Stimulated activated CD4-positive, alpha-beta T cell treated with anti-CD3 and anti-CD28 coated beads, Interleukin-12 subunit alpha, Interleukin-12 subunit beta, amount 100 ng/mL, for 48 hours (primary cell): ENCODE results near the gene REN.

Experiments used
- DNase-seq, 3 donors: peaks; one replicate each; pipeline ENCODE4 v3.0.0-alpha.2; 2020; ENCODE audit warnings: low read depth in 2 of 3, low spot score in 1 of 3

Gene REN

DNA sequence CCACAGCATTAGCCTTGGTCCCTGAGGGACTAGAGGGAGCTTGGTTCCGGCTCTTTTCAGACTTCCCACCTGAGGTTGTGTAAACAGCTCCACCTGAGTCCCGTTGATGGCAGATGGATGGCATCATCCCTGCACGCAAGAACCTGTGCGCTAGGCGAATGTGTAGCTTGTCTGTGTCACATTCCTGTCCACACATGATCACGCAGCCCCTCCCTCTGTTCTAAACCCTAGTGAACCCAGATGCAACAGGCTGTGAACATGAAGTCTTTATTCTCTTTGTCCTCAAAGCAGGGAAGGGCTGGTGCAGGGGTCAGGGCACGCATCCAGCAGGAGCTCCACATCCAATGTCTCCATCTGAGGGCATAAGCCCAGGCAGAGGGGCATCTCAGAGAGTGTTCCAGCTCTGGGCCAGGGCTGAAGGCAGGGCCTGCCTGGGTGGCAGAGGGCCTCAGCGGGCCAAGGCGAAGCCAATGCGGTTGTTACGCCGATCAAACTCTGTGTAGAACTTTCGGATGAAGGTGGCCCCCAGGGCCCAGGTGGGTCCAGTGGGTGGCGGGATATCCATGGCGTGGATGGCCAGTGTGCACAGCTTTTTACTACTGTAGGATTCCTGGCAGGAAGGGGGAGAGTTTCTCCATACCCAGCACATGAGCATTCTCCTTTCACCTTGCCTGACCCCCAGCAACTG is 11.4 kb downstream of the REN start:
- DNase-seq, result no peak

- no peak for DNase-seq
Observed at GRCh38 chr1:204153667-204154066, 12.5 kb downstream of the REN start.

- no peak for DNase-seq
Observed at GRCh38 chr1:204152310-204153044, 13.7 kb downstream of the REN start.

- DNase-seq, result no peak
Observed at GRCh38 chr1:204151552-204152309, 14.4 kb downstream of the REN start, which contains the start of gene ETNK2. Gene ETNK2 (minus strand): TSS chr1:204152044. CDS start chr1:204151852, 192 bp downstream.

DNA sequence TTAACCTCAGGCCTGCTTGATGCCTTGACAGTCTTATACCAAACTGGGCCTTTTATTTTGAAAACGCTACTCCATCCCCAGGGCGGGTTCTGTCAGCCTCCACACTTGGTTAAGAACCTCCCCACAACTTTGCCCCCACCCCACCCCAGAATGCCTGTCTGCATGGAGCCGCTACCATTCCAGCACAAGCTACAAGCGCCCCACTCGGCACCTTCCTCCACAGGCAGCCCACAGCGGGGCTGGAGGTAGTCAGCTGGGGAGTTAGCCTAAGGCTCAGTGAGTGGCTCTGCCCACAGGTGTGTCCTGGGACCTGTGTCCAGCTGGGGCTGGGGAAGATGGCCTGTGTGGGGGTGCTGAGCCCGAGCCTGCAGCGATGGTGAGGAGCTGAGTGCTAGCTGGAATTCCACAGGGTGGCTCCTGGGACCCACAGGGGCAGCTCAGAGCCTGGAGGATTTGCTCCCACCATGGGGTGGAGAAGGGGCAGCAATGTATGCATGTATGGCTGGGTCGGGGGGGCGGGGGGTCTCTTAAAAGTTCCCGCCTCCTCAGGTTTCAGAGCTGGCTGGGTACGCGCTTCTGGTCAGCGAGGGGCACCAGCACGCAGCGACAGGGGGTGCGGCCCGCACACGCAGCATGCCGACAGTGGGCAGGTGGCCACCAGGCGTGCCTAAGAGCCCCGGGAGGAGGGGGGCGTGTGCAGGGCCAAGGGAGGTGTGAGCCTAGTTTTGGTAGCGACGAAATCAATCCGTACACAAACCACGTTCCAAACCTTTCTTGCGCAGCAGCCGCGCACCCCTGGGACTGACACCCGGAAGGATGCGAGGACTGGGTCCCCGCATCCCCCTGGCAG is 15.2 kb downstream of the REN start:
- no peak for DNase-seq

GRCh38 chr1:204149635-204150565 is 16.2 kb downstream of the REN start:
- DNase-seq, result no peak

- DNase-seq, result no peak
Observed at GRCh38 chr1:204149107-204149506, 17.0 kb downstream of the REN start.

DNA sequence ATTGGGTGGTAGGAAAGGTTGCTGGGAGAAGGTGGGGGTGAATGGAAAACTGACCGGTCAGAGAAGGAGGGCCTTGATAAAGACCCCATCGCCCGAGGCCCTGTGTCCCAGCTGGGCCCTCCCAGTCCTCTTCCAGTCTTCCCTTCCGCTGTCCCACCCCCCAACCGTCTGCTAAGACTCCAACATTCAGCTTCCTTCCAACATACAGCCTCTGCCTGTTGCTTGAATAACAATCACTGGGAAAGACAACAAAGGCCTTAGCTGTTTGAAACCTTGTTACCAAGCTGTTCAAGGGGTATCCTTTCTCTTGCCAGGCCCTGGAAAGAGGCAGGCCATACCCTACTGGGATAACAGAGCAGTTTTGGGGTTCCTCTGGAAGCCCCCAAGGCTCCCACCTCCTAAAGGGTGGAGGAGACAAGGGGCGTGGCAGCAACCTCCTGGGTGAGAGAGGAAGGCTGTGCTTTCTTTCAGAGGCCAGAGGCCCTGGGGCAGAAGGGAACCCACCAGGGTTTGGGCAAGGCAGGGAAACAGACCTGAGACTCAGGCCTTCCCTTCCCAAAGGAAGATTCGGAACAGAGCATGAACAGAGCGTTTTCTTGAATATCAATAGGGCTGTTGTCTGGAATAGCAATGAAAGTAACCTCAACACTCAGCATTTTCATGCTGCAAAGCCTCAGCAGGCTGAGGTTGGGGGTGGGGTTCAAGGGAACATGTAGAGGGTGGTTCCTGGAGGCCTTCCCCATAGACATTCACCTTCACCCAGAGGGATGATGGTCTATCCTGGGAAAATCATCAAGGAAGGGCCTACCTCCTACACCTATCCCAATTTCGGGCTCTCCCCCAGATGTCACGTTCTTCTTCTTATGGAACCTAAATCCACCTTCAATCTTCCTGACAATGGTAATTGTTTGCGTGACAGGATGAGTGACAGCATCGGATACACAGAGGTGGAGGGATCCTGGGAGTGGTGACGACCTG is 18.4 kb downstream of the REN start:
- DNase-seq, result no peak

DNA sequence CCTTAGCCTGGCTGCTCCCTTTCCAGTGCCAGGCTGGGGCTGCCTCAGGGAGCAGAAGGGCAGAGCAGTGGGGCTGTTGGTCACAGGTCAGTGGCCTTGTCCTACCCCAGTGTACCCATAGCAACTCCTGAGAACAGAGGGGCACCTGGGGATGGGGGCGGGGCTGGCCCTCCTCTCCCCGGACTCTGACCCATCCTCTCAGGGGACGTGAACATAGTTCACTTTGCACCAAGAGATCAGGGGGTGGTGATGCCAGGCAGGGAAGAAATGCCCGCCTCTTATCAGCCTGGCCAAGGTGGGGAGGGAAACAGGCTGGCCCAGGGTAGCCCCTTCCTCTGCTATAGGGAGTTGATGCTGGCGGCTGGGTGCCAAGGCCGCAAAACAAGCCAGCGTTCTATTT is 19.2 kb downstream of the REN start:
- DNase-seq, result no peak

DNA sequence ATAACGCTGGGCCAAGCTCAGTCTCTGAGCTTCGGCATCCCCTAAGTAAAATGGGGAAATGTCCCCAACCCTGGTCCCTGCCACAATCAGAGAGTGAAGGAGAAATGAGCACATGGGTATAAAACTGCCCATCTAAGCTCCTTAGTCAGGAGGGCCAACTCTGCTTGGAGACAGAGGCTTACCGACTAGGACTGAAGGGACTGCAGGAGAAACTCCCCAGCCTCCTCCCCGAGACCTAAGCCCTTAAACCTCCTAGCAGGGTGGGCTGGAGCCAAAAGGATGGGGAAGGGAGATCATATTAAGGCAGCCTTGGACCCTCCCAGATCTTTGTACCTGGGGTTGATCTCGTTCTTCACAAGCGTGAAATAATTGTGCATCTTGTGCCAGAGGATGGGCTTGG is 19.8 kb downstream of the REN start:
- no peak for DNase-seq

DNA sequence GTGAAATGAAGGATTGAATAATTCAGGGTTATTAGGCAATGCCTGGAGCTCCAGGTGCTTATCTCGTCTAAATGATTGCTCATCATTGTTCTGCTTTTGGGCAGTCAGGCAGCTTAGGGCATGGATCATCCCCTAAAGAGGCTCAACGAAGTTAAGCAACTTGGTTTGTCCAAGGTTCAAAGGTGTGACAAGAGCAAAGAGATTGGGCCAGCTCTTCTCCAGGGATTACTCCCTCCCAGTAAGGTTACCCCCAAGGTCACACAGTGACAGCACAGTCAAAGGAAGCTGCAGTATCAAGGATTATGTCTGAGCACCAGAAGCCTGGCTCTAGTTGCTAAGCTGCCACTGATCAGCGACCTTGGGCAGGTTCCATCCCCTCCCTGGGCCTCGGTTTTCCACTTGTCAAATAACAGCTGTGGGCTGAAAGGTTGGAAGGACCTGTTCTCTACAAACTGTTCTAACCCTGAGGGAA is 21.1 kb downstream of the REN start:
- DNase-seq, result no peak

GRCh38 chr1:204143276-204144041 is 22.7 kb downstream of the REN start:
- no peak for DNase-seq

DNA sequence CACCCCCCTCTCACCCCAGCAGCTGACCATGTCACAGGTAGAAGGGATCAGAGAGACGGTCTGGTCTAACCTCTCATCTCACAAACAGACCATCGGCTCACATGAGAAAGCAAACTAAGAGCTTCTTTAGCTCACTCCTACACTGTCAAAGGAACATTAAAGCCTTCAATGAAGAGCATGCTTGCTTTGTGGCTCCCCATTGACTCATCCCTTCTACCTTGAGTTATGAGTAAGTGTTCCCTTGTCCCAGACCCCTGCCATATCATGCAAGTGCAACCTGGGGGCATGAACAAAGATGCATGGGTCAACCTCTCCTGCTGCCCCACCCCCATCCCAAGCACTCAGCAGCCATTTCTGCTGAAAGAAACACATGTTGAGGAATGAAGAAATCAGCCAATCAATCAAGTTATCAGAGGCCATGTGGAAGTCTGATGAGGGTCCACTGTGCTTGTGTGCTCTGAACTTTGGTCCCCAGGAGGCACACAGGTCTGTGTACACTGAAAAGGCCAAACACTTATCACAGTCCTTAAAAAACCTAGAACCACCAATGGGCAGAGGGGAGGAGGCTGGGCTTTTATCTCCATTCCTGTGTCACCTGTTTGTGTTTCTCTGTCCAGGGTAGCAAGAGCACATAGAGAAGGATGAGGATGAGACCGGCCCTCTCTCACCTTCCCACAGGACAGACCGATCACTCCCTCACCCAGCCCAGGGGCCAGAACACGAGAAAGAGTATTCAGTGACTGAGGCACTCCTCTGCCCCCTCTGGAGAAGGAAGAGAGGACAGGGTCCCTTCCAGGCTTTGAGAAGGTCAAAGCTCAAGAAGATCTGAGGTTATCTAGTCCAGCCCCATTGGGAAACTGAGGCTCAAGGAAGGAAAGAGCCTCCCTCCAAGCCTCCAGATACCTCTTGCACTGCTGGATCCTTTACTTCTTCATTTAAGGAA is 23.8 kb downstream of the REN start:
- no peak for DNase-seq

DNA sequence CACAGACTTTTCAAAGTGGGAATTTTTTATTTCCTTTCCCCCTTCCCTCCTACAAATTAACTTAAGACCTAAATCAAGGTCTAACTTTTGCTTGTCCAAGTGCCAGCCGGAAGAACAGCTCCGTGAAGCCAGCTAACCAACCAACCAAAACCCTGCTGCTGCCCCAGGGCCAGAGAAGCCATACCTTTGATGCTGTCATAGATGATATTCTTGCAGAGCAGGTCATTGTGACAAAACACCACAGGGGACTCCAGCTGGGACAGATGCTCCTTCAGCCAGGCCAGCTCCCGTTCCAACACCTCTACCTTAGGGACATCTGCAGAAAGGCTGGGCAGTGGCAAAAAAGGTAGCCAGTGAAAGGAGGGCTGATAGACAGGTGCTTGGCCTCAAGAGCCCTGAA is 25.0 kb downstream of the REN start:
- DNase-seq, result no peak

GRCh38 chr1:204139952-204140351 is 26.2 kb downstream of the REN start:
- DNase-seq, result no peak

- no peak for DNase-seq
Observed at GRCh38 chr1:204139088-204139487, 27.0 kb downstream of the REN start.

DNA sequence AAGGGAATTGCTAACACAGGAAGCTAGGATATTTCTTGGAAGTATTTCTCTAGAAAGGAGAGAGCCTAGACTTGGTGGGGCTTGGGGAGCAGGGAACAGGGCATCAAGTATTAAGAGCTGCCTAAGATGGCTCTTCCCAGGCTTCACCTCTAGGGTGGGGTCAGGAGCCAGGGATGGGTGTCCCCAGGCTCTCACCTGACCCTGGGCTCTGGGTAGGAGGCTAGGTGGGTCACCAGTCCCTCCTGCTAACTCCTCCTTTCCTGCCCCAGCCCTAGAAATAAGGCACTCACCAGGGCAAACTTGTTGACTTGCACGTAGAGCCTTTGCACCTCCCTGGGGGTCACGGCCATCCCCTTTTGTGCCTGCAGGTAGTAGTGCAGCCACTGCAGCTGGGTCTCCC is 29.3 kb downstream of the REN start:
- DNase-seq, result no peak
